T-cell (primary cell): ENCODE data around the gene PCBD1. TPM values are rescaled to one million over a fixed set of nuclear protein-coding genes. Genes with fewer than 3 reads are reported as not detected.

Experiments used
- ATAC-seq, 4 experiments: fragments of 200-7000 bp in 3 of 4; fragments of 150-1000 bp in 1 of 4; cut with Tn5 transposase; replicated peaks in 1 of 4; 1 replicate in 3 of 4; 2 replicates in 1 of 4; pipeline ENCODE4 v1.10.0; 2021; ENCODE audit warnings: moderate library complexity in 3 of 4, mild to moderate bottlenecking in 2 of 4, moderate number of reproducible peaks in 1 of 4
- CTCF ChIA-PET, 2 donors: fragments of 300-600 bp; sonication (Branson Sonifier 250); formaldehyde crosslinking; loops; one replicate each; lab custom pipeline; 2022; ENCODE audit warnings: antibody characterized with exemption in 2 of 2; lab: Charles Lee
- POLR2A ChIA-PET, 2 donors: fragments of 300-600 bp; sonication (Branson Sonifier 250); formaldehyde crosslinking; loops; one replicate each; lab custom pipeline; 2022; ENCODE audit warnings: antibody characterized with exemption in 2 of 2; lab: Charles Lee
- DNase-seq, 35 experiments: peaks; one replicate each; pipeline versions ENCODE4 v3.0.0 to v3.0.0-alpha.2; 2013 to 2023
- H3K27ac ChIP-seq: one replicate; pipeline ENCODE4 v1.5.1; 2013; ENCODE audit warnings: low read length
- H3K27me3 ChIP-seq, 2 experiments: replicated peaks in 1 of 2; 1 replicate in 1 of 2; 2 replicates in 1 of 2; pipeline versions ENCODE4 v1.6.1 to v1.7.0; 2013; ENCODE audit warnings: low read length in 1 of 2, mixed read lengths in 1 of 2; ENCODE audit not compliant: control insufficient read depth in 2 of 2, insufficient read depth in 2 of 2; ENCODE audit errors: extremely low read depth in 1 of 2
- H3K36me3 ChIP-seq, 2 donors: 1 replicate in 1 of 2; 2 replicates in 1 of 2; pipeline versions ENCODE4 v1.6.1 to v1.7.0; 2013; ENCODE audit warnings: low read length in 1 of 2; ENCODE audit not compliant: control insufficient read depth in 2 of 2, insufficient read depth in 1 of 2; ENCODE audit errors: extremely low read depth in 1 of 2
- H3K4me1 ChIP-seq, 2 experiments: 1 replicate in 1 of 2; 2 replicates in 1 of 2; pipeline versions ENCODE4 v1.6.1 to v1.7.0; 2013; ENCODE audit warnings: low read length in 2 of 2, mixed read lengths in 1 of 2; ENCODE audit not compliant: insufficient read depth in 2 of 2, control insufficient read depth in 1 of 2; ENCODE audit errors: extremely low read depth in 1 of 2
- H3K4me3 ChIP-seq, 2 donors: 1 replicate in 1 of 2; 2 replicates in 1 of 2; pipeline versions ENCODE4 v1.5.1 to v1.7.0; 2013; ENCODE audit warnings: mild to moderate bottlenecking in 2 of 2, low read length in 1 of 2, moderate library complexity in 1 of 2; ENCODE audit not compliant: control insufficient read depth in 1 of 2; ENCODE audit errors: extremely low read depth in 1 of 2
- H3K9me3 ChIP-seq: 2 replicates; pipeline ENCODE4 v1.7.0; 2013
- H3K27ac Mint-ChIP-seq, 2 donors: one replicate each; pipeline ENCODE4 v1.8.0; 2020 to 2021; ENCODE audit warnings: mild to moderate bottlenecking in 2 of 2, mixed read lengths in 2 of 2
- H3K27me3 Mint-ChIP-seq, 2 donors: one replicate each; pipeline ENCODE4 v1.8.0; 2021 to 2022; ENCODE audit warnings: mixed read lengths in 2 of 2
- H3K36me3 Mint-ChIP-seq: one replicate; pipeline ENCODE4 v1.8.0; 2021; ENCODE audit warnings: mixed read lengths
- H3K4me1 Mint-ChIP-seq, 3 donors: one replicate each; pipeline ENCODE4 v1.8.0; 2020 to 2022; ENCODE audit warnings: mixed read lengths in 3 of 3, mild to moderate bottlenecking in 1 of 3
- H3K4me3 Mint-ChIP-seq, 3 donors: one replicate each; pipeline ENCODE4 v1.8.0; 2020 to 2022; ENCODE audit warnings: mild to moderate bottlenecking in 3 of 3, mixed read lengths in 3 of 3, moderate library complexity in 3 of 3
- H3K9me3 Mint-ChIP-seq, 3 donors: one replicate each; pipeline ENCODE4 v1.8.0; 2020 to 2022; ENCODE audit warnings: mixed read lengths in 3 of 3
- WGBS: methylation state at CpG from one replicate; pipeline ENCODE4 v1.1.5; 2013; ENCODE audit warnings: missing lambda C conversion rate; ENCODE audit not compliant: insufficient coverage; 5-methylcytosine and 5-hydroxymethylcytosine counted together
- total RNA-seq, 35 experiments: library from RNA in 6 of 35; stranded (reverse) in 6 of 35; fragments of 120-200 nt in 1 of 35; gene quantifications; one replicate each; pipeline versions ENCODE4 v1.2.1 to v1.2.4 and lab custom pipeline; 2013 to 2026

The PCBD1 gene
- total RNA-seq, 5 donors from 2014 or later (not counting 1 experiment from before 2014, with no cell fraction given) = 6.5 to 10.0 (median 9.2) TPM

GRCh38 chr10:70905071-70906021, 17.0 kb upstream of the PCBD1 start:
- no peak overlapping the region for H3K27ac ChIP-seq
- no peak overlapping the region for H3K4me3 Mint-ChIP-seq
- no peaks in the 10 kb centered on the region for H3K4me1 ChIP-seq
- no peaks in the 10 kb centered on the region for H3K4me1 Mint-ChIP-seq
- H3K9me3 ChIP-seq = no peaks in the 10 kb centered on the region
- no peak overlapping the region for H3K27ac Mint-ChIP-seq
- DNase-seq (peak in 1 of 35 experiments; percentile 13), ATAC-seq (no peak)
- ChIA-PET POLR2A (no interaction called here), CTCF (no interaction called here)
- WGBS = 77% methylated on average over 26 of the region's 27 CpGs
- no peaks in the 10 kb centered on the region for H3K9me3 Mint-ChIP-seq
- no peaks in the 10 kb centered on the region for H3K36me3 ChIP-seq
- H3K27me3 ChIP-seq = peaks cover 0 to 35% of the 10 kb centered on the region in 2 experiments
- H3K4me3 ChIP-seq = no peak overlapping the region
- H3K36me3 Mint-ChIP-seq = no peaks in the 10 kb centered on the region
- peaks cover 0 to 6% of the 10 kb centered on the region in 2 donors for H3K27me3 Mint-ChIP-seq

GRCh38 chr10:70903262-70903921, 15.0 kb upstream of the PCBD1 start:
- whole genome bisulfite sequencing = 71% methylated on average over 14 of the region's 14 CpGs
- peak in 1 of 4 experiments; percentile 19 for ATAC-seq
- Mint-ChIP-seq H3K36me3 (no peaks in the 10 kb centered on the region), H3K27me3 (peaks cover 0 to 6% of the 10 kb centered on the region in 2 donors), H3K4me1 (no peaks in the 10 kb centered on the region), H3K27ac (no peak overlapping the region), H3K4me3 (no peak overlapping the region), H3K9me3 (no peaks in the 10 kb centered on the region)
- DNase-seq = peak in 7 of 35 experiments; percentile 12 to 41 (median 19)
- H3K4me1 ChIP-seq = no peaks in the 10 kb centered on the region
- H3K27ac ChIP-seq = no peak overlapping the region
- no peaks in the 10 kb centered on the region for H3K9me3 ChIP-seq
- H3K4me3 ChIP-seq = no peak overlapping the region
- H3K36me3 ChIP-seq = no peaks in the 10 kb centered on the region
- CTCF ChIA-PET = no interaction called here
- H3K27me3 ChIP-seq = peaks cover 0 to 33% of the 10 kb centered on the region in 2 experiments
- POLR2A ChIA-PET = no interaction called here

- Mint-ChIP-seq H3K4me3 (no peak overlapping the region), H3K36me3 (no peaks in the 10 kb centered on the region), H3K27ac (no peak overlapping the region), H3K4me1 (no peaks in the 10 kb centered on the region), H3K9me3 (no peaks in the 10 kb centered on the region), H3K27me3 (peaks cover 0 to 4% of the 10 kb centered on the region in 2 donors)
- H3K27me3 ChIP-seq = peaks cover 0 to 29% of the 10 kb centered on the region in 2 experiments
- no peak overlapping the region for H3K27ac ChIP-seq
- 96% methylated on average over 3 of the region's 5 CpGs for WGBS
- H3K4me3 ChIP-seq = no peak overlapping the region
- DNase-seq (peak in 1 of 35 experiments; percentile 10), ATAC-seq (no peak)
- H3K36me3 ChIP-seq = no peaks in the 10 kb centered on the region
- no peaks in the 10 kb centered on the region for H3K9me3 ChIP-seq
- H3K4me1 ChIP-seq = no peaks in the 10 kb centered on the region
- ChIA-PET POLR2A (no interaction called here), CTCF (interaction anchor here (0.6 to 0.7 kb wide), 2 partner anchors 381 to 1713 kb away, joined by 3 read pairs; no protein-coding TSS in a partner anchor)
Observed at GRCh38 chr10:70902661-70903261, 14.4 kb upstream of the PCBD1 start.

GRCh38 chr10:70901276-70901878, 13.0 kb upstream of the PCBD1 start:
- Histone ChIP-seq H3K36me3 (no peaks in the 10 kb centered on the region), H3K27me3 (peaks cover 0 to 26% of the 10 kb centered on the region in 2 experiments), H3K27ac (no peak overlapping the region), H3K9me3 (no peaks in the 10 kb centered on the region), H3K4me1 (no peaks in the 10 kb centered on the region), H3K4me3 (no peak overlapping the region)
- Mint-ChIP-seq H3K27ac (no peak overlapping the region), H3K4me3 (no peak overlapping the region), H3K27me3 (peaks cover 0 to 4% of the 10 kb centered on the region in 2 donors), H3K9me3 (no peaks in the 10 kb centered on the region), H3K36me3 (no peaks in the 10 kb centered on the region), H3K4me1 (no peaks in the 10 kb centered on the region)
- ChIA-PET POLR2A (no interaction called here), CTCF (interaction anchor here in 1 of 2 donors (0.6 kb wide), 1 partner anchor 363 kb away, joined by 3 read pairs; no protein-coding TSS in a partner anchor)
- 81% methylated on average over 12 of the region's 13 CpGs for WGBS
- no peak for ATAC-seq
- DNase-seq = peak in 1 of 35 experiments; percentile 22

GRCh38 chr10:70899096-70899495, 10.7 kb upstream of the PCBD1 start:
- Histone ChIP-seq H3K9me3 (no peaks in the 10 kb centered on the region), H3K27ac (no peak overlapping the region), H3K4me1 (no peaks in the 10 kb centered on the region), H3K27me3 (peaks cover 0 to 23% of the 10 kb centered on the region in 2 experiments), H3K36me3 (no peaks in the 10 kb centered on the region), H3K4me3 (no peak overlapping the region)
- H3K36me3 Mint-ChIP-seq = no peaks in the 10 kb centered on the region
- H3K4me3 Mint-ChIP-seq = no peak overlapping the region
- DNase-seq = peak in 1 of 35 experiments; percentile 17
- ATAC-seq = no peak
- POLR2A ChIA-PET = no interaction called here
- no peaks in the 10 kb centered on the region for H3K9me3 Mint-ChIP-seq
- H3K27me3 Mint-ChIP-seq = peaks cover 0 to 4% of the 10 kb centered on the region in 2 donors
- WGBS = no CpG with 5 or more reads among the region's 4 CpGs
- H3K4me1 Mint-ChIP-seq = no peaks in the 10 kb centered on the region
- H3K27ac Mint-ChIP-seq = no peak overlapping the region
- CTCF ChIA-PET = no interaction called here

- H3K27ac Mint-ChIP-seq = no peak overlapping the region
- WGBS = 100% methylated on average over 1 of the region's 3 CpGs
- Histone ChIP-seq H3K9me3 (no peaks in the 10 kb centered on the region), H3K4me1 (no peaks in the 10 kb centered on the region), H3K4me3 (no peak overlapping the region), H3K27ac (no peak overlapping the region), H3K36me3 (no peaks in the 10 kb centered on the region), H3K27me3 (peaks cover 0 to 21% of the 10 kb centered on the region in 2 experiments)
- POLR2A ChIA-PET = no interaction called here
- no peak overlapping the region for H3K4me3 Mint-ChIP-seq
- DNase-seq = peak in 1 of 35 experiments; percentile 3
- CTCF ChIA-PET = no interaction called here
- no peak for ATAC-seq
- H3K36me3 Mint-ChIP-seq = no peaks in the 10 kb centered on the region
- H3K27me3 Mint-ChIP-seq = peaks cover 0 to 4% of the 10 kb centered on the region in 2 donors
- no peaks in the 10 kb centered on the region for H3K4me1 Mint-ChIP-seq
- H3K9me3 Mint-ChIP-seq = no peaks in the 10 kb centered on the region
Observed at GRCh38 chr10:70898687-70899086, 10.3 kb upstream of the PCBD1 start.
